GM13977 (cell line): ENCODE data around the gene PTPRO.

Experiments
- DNase-seq: peaks from one replicate; pipeline ENCODE4 v3.0.0; 2012; ENCODE audit warnings: low spot score
- in situ Hi-C: fragments of 300-500 bp; cut with MboI; formaldehyde crosslinking; loops from one replicate; pipeline ENCODE4 v1.12.0; 2022; ENCODE audit warnings: low sequenced_read_pairs, low pct_unique_long_range_greater_than_20kb, mixed read lengths, inconsistent platforms; ENCODE audit not compliant: unreplicated experiment
- TF ChIP-seq, protein P1 (sequence below): IDR thresholded peaks from 2 replicates; pipeline ENCODE4 v1.5.1; 2012; ENCODE audit warnings: mild to moderate bottlenecking, control low read depth; ENCODE audit not compliant: insufficient read depth; ENCODE audit errors: extremely low read depth, missing control alignments

PTPRO gene

DNA sequence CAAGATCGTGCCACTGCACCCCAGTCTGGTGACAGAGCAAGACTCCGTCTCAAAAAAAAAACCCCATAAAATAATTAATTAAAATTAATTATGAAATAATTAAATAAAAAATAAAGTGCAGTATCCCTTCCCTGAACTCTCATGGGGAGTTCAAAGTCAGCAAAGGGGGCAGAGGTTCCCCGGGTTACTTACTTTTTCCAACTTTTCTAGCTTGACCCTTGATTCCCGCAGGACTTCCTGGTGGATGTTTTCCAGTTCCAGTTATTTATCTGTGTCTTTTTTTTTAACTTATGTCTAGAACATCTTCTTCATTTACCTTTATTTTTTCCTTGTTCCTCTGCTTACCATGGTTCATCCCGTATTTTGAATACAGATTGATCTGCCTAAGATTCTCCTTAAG, 269.5 kb downstream of the PTPRO start:
- in situ Hi-C loops, result loop anchor here (10.0 kb wide), 1 partner anchor 263 kb away; no protein-coding TSS in a partner anchor

DNA sequence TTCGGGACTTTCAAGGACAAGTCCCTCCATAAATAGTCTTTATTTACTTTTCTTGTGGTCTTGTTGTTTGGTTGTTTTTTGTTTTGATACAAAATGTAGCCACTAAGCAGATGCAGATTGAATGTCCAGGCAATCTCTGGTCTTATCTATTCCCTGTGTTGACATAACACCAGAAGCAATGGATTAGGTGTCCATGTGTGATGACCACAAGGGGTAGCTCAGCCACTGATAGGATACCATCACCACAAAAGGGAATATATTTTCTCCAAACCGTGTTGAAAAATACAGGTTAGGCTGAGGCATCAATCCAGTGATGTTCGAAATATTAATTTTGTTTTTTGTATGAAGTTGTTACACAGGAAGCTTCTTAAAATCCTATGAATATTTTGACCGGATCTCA, 270.6 kb downstream of the PTPRO start:
- in situ Hi-C loops, result loop anchor here (10.0 kb wide), 1 partner anchor 262 kb away; no protein-coding TSS in a partner anchor
- DNase-seq, result no peak
- TF ChIP-seq, protein P1, sequence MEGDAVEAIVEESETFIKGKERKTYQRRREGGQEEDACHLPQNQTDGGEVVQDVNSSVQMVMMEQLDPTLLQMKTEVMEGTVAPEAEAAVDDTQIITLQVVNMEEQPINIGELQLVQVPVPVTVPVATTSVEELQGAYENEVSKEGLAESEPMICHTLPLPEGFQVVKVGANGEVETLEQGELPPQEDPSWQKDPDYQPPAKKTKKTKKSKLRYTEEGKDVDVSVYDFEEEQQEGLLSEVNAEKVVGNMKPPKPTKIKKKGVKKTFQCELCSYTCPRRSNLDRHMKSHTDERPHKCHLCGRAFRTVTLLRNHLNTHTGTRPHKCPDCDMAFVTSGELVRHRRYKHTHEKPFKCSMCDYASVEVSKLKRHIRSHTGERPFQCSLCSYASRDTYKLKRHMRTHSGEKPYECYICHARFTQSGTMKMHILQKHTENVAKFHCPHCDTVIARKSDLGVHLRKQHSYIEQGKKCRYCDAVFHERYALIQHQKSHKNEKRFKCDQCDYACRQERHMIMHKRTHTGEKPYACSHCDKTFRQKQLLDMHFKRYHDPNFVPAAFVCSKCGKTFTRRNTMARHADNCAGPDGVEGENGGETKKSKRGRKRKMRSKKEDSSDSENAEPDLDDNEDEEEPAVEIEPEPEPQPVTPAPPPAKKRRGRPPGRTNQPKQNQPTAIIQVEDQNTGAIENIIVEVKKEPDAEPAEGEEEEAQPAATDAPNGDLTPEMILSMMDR, result no peak

More for the DNA sequence above, 269.5 kb downstream of the PTPRO start:
- TF ChIP-seq, protein P1, result no peak
- DNase-seq, result no peak

DNA sequence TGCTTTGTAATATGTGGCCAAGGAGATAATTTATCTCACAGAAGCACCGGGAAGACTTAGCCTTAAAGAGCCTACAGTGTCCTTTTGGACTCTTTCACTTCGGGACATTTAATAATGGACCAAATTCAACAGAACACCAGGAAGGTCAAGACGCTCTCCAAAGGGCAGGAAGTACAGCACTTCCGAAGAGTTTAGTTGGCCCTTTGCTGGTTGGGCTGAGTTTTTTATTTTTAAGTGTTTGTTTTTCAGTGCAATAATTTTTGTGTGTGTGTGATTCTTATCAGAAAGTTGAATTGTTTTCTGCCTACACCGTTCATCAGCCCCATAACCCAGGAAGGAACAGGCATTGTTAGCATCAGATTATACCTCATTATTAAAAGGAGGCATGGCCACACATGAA, 273.9 kb downstream of the PTPRO start:
- no peak for DNase-seq
- TF ChIP-seq, protein P1, result no peak
- in situ Hi-C loops, result loop anchor here (10.0 kb wide), 1 partner anchor 259 kb away; no protein-coding TSS in a partner anchor

DNA sequence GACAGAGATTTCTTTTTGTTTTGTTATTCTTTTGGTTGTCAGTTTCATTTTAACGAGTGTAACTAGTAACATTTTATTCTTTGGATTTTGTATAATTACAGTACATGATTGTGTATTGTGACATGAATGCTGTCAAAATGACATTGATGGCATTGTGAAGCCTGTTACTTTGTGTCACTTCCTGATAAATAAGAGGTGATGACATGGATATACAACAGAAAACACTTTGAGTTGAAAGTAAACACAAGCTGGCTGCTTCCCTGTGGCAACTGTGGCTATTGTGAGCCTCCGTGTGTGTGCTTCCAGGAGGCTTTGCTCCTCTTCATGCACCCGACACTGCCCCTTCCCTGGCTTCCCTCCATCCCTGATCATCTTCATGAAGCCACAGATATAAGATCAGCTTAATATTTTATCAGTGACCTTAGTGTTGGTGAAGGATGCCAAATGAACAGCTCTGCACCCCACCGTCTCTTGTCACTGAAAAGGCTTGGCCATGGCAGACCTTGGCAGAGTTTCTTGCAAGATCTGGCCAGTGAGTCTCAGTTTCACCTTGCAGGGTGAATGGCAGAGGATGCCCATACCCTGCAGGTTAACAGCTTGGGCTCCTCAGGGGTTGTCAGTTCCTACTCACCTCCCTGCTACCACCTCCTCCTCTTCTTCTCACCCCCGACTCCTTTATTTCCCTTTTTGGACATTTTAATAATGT, 275.0 kb downstream of the PTPRO start:
- DNase-seq, result no peak
- TF ChIP-seq, protein P1, result no peak
- in situ Hi-C loops, result loop anchor here (10.0 kb wide), 1 partner anchor 258 kb away; no protein-coding TSS in a partner anchor

DNA sequence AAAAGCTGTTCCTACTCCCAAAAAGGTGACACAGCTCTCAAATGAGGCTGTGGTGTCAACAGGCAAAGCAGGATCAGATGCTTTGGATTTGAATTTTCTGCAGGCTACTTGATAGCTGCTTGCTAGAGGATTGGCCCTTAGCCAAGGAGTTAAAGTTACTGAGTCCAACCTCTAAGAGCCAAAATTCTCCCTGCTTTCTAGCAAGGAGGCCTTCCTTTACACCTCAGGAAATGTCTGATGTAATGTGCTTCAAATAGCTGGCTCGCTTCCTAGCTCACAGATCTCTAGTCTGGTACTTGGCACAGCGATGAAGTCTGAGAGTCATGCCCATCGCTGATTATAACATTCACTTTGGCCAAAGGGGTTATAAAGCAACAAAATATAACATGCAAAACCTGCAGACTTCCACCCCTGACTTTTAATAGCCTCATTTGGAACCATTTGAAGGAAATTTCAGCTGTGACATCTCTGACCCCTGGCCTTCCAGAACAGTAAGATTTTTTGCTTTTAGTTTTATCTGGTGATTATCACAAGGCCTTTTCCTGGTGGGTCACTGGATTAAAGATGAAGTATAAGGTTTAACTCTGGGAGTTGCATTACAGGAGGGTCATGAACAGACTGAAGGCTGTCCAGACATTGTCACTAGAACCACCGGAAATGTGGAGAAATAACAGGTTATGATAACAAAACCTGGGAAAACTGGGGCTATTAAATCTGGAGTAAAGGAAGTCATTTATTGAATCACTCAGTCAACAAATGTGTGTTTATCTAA, 277.1 kb downstream of the PTPRO start:
- in situ Hi-C loops, result loop anchor here (10.0 kb wide), 1 partner anchor 255 kb away; no protein-coding TSS in a partner anchor
- DNase-seq, result no peak
- TF ChIP-seq, protein P1, result no peak

DNA sequence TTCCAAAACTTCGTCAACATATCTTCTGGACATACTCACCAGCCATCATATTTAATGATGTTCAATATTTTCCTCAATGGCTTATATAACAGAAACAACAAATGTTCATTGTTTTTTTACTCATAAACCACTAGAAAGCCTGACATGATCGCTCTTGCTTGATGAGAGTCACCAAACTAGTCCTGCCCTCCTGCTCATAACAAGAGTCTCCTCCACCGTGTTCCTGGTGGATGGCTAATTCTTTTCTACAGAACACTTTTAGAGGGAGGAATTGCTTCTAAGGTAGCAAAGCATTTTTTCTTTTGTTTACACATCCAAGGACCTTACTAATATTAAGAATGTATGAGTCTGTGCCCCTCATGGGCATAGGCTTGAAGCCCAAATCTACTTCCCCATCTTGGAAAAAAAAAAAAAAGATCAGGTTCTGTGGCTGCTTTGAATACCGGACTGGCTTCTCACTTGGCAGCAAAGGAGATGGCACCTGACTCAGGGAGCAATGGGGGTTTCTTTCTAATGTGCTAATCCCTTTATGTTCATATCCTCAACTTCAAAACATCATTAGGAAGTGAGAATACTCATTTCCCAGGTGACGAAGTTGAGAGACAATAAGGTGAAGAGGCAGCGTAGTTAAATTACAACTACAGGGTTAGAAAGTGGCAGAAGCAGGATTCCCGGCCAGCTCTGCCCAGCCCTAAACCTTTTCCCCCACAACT, 278.1 kb downstream of the PTPRO start:
- no peak for DNase-seq
- TF ChIP-seq, protein P1, result no peak
- in situ Hi-C loops, result no loop called here
